C4-2B (cell line): Measurements from ENCODE around the gene SAG.

Experiments used
- H3K27ac ChIP-seq: fragments of 450-650 bp; 2 replicates; pipeline ENCODE4 v1.5.1; 2017
- CTCF ChIP-seq: fragments of 450-650 bp; conservative IDR thresholded peaks from 2 replicates; pipeline ENCODE4 v1.5.1; 2017; ENCODE audit warnings: mild to moderate bottlenecking
- ZFX ChIP-seq: fragments of 450-650 bp; IDR thresholded peaks from 2 replicates; pipeline ENCODE4 v1.6.1; 2017

SAG gene

GRCh38 chr2:233301248-233301647 is 6.4 kb upstream of the SAG start:
- TF ChIP-seq CTCF, result no peak
- no peak for TF ChIP-seq ZFX
- H3K27ac ChIP-seq, result no peak overlapping the region

GRCh38 chr2:233301811-233302210 is 5.8 kb upstream of the SAG start:
- no peak overlapping the region for H3K27ac ChIP-seq
- TF ChIP-seq ZFX, result no peak
- TF ChIP-seq CTCF, result no peak

- H3K27ac ChIP-seq, result no peak overlapping the region
- no peak for TF ChIP-seq ZFX
- no peak for TF ChIP-seq CTCF
Observed at GRCh38 chr2:233303252-233303651, 4.4 kb upstream of the SAG start.

- H3K27ac ChIP-seq, result no peak overlapping the region
- TF ChIP-seq ZFX (no peak), CTCF (no peak)
Observed at GRCh38 chr2:233311241-233311926, 3.8 kb downstream of the SAG start.

GRCh38 chr2:233312874-233313273 is 5.3 kb downstream of the SAG start:
- H3K27ac ChIP-seq, result no peak overlapping the region
- TF ChIP-seq CTCF, result no peak
- no peak for TF ChIP-seq ZFX

GRCh38 chr2:233314180-233314925 is 6.7 kb downstream of the SAG start:
- TF ChIP-seq CTCF, result no peak
- TF ChIP-seq ZFX, result no peak
- no peak overlapping the region for H3K27ac ChIP-seq

GRCh38 chr2:233317196-233317943 is 9.8 kb downstream of the SAG start:
- TF ChIP-seq ZFX (no peak), CTCF (no peak)
- no peak overlapping the region for H3K27ac ChIP-seq
